Muscle layer of colon (tissue), 2 donors: Measurements from ENCODE around the gene OR2W3.
"Not testable (repeated sequence)": the region's sequence is repeated elsewhere in the genome, so short reads cannot be mapped to it uniquely, and the experiment has no call there.

Experiments used
- H3K27ac ChIP-seq: one replicate; pipeline ENCODE4 v1.7.0; 2013; ENCODE audit warnings: low read depth, mild to moderate bottlenecking, low read length, moderate library complexity
- H3K27me3 ChIP-seq, 2 donors: one replicate each; pipeline ENCODE4 v1.7.0; 2013; ENCODE audit warnings: low read length in 2 of 2, mild to moderate bottlenecking in 2 of 2; ENCODE audit not compliant: insufficient read depth in 2 of 2, control insufficient read depth in 1 of 2
- H3K36me3 ChIP-seq: one replicate; pipeline ENCODE4 v1.7.0; 2013; ENCODE audit warnings: mild to moderate bottlenecking, low read length; ENCODE audit not compliant: insufficient read depth
- H3K4me1 ChIP-seq: one replicate; pipeline ENCODE4 v1.7.0; 2013; ENCODE audit warnings: mild to moderate bottlenecking, low read length; ENCODE audit not compliant: insufficient read depth
- H3K4me3 ChIP-seq, 2 donors: one replicate each; pipeline ENCODE4 v1.7.0; 2013; ENCODE audit warnings: low read length in 2 of 2, low read depth in 1 of 2, mild to moderate bottlenecking in 1 of 2, moderate library complexity in 1 of 2
- H3K9ac ChIP-seq: one replicate; pipeline ENCODE4 v1.7.0; 2013; ENCODE audit warnings: low read length
- H3K9me3 ChIP-seq: one replicate; pipeline ENCODE4 v1.7.0; 2013; ENCODE audit warnings: mild to moderate bottlenecking, low read length
- donor health status: abdominal sarcoma.
- donor health status: Adenocarcinoma of cecum.

OR2W3 gene

GRCh38 chr1:247923941-247924340, 28.6 kb downstream of the OR2W3 start:
- Histone ChIP-seq H3K4me3 (no peak overlapping the region), H3K27ac (no peak overlapping the region), H3K9ac (no peak overlapping the region), H3K4me1 (no peaks in the 10 kb centered on the region), H3K9me3 (no peaks in the 10 kb centered on the region), H3K36me3 (no peaks in the 10 kb centered on the region), H3K27me3 (no peaks in the 10 kb centered on the region)

DNA sequence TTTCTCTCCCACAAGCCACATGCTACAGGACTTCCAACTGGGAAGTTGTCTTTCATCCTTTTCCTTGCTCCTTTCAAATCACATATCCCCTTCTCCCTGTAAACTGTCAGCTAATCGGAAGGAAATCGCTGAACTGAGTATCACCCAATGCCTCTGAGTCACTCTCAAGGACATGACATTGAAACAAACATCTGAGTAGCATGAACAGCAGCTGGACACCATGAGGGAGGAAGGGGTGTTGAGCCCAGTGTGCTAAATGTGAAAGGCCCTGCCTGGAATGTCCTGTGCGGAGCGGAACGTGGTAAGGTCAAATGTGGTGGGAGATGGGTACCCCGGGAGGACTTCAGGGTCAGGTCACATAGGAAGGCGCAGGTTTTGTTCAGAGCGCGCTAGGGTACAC, 29.5 kb downstream of the OR2W3 start, which contains the start of gene OR2AJ1:
TSS of gene OR2AJ1 (plus strand) at position 22 of the 400 bp plus-strand sequence. CDS start 8,880 bp downstream, outside the sequence.
- no peak within 1 kb of the TSS for H3K9ac ChIP-seq
- H3K4me3 ChIP-seq: no peak within 1 kb of the TSS
- H3K9me3 ChIP-seq: no peaks in the 10 kb centered on the region
- no peak within 1 kb of the TSS for H3K27ac ChIP-seq
- H3K36me3 ChIP-seq: no peaks in the 10 kb centered on the region
- no peaks in the 10 kb centered on the region for H3K4me1 ChIP-seq
- H3K27me3 ChIP-seq: no peaks in the 10 kb centered on the region

DNA sequence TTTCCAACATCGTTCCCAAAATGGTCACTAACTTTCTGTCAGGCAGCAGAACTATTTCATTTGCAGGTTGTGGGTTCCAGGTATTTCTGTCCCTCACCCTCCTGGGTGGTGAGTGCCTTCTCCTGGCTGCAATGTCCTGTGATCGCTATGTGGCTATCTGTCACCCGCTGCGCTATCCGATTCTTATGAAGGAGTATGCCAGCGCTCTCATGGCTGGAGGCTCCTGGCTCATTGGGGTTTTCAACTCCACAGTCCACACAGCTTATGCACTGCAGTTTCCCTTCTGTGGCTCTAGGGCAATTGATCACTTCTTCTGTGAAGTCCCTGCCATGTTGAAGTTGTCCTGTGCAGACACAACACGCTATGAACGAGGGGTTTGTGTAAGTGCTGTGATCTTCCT, 38.6 kb downstream of the OR2W3 start:
- Histone ChIP-seq H3K27me3 (peaks cover 0 to 7% of the 10 kb centered on the region in 2 donors), H3K27ac (no peak overlapping the region)

DNA sequence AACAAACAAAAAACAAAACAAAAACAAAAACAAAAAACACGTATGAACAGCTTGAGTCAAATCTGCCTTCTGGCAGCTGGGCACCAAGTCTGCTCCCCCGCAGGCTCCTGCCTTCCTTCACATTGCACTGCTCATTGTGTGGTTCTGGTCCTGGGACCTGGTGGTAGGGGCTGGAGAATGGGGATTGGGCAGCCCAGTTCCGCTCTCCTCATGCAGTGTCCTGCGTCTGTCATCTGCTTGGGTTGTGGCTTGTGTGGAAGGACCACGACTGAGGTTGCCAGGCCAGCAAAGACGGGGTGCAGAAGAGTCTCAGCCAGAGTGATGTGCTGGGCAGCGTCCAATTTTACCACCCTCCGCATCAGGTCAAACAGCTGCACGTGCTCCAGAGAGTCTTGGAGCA, 40.4 kb downstream of the OR2W3 start:
- Histone ChIP-seq H3K4me3 (no peak overlapping the region), H3K9me3 (no peaks in the 10 kb centered on the region)

More for the DNA sequence above, 38.6 kb downstream of the OR2W3 start:
- Histone ChIP-seq H3K4me3 (no peak overlapping the region), H3K4me1 (no peaks in the 10 kb centered on the region), H3K9ac (no peak overlapping the region), H3K36me3 (no peaks in the 10 kb centered on the region), H3K9me3 (no peaks in the 10 kb centered on the region)

GRCh38 chr1:247936415-247936814, 41.0 kb downstream of the OR2W3 start:
- H3K36me3 ChIP-seq: no peaks in the 10 kb centered on the region
- H3K27ac ChIP-seq: no peak overlapping the region

More for the DNA sequence above, 40.4 kb downstream of the OR2W3 start:
- Histone ChIP-seq H3K27ac (no peak overlapping the region), H3K36me3 (no peaks in the 10 kb centered on the region), H3K27me3 (peaks cover 0 to 7% of the 10 kb centered on the region in 2 donors), H3K9ac (no peak overlapping the region), H3K4me1 (no peaks in the 10 kb centered on the region)

DNA sequence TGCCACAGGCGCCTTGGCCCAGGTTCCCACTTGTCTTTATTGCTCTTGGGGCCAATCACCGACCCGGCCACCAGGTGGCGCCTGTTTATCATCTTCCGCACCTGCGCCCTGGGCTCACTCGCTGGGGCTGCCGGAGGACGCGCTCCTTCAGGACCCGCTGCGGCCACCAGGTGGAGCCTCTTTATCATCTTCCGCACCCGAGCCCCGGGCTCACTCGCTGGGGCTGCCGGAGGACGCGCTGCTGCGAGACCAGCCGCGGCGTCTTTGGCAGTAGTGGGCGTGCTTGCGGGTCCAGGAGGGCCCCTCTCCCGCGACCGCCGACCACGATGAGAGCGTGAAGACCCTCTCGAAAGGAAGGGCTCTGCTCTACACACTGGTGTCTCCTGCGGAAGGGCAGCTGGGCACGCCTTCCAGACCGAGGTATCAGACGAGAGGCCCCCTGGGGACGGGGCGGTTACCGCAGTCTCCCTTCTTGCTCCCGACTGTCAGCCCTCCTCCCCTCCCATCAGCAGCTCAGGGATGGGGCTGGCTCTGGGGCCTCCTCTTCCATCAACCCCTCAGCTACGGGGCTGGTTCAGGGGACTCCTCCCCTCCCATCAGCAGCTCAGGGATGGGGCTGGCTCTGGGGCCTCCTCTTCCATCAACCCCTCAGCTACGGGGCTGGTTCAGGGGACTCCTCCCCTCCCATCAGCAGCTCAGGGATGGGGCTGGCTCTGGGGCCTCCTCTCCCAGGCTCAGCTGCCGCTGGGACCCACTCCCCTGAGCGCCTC, 41.8 kb downstream of the OR2W3 start:
- H3K9ac ChIP-seq, H3K27ac ChIP-seq, H3K4me3 ChIP-seq: not testable (repeated sequence)

More at GRCh38 chr1:247936415-247936814, 41.0 kb downstream of the OR2W3 start:
- no peaks in the 10 kb centered on the region for H3K4me1 ChIP-seq
- H3K9ac ChIP-seq: no peak overlapping the region
- H3K9me3 ChIP-seq: no peaks in the 10 kb centered on the region
- H3K4me3 ChIP-seq: no peak overlapping the region
- peaks cover 0 to 7% of the 10 kb centered on the region in 2 donors for H3K27me3 ChIP-seq

GRCh38 chr1:247942624-247943023, 47.2 kb downstream of the OR2W3 start:
- H3K9me3 ChIP-seq: no peaks in the 10 kb centered on the region
- no peak overlapping the region for H3K4me3 ChIP-seq
- no peak overlapping the region for H3K27ac ChIP-seq
- no peaks in the 10 kb centered on the region for H3K36me3 ChIP-seq
- no peak overlapping the region for H3K9ac ChIP-seq
- no peaks in the 10 kb centered on the region for H3K4me1 ChIP-seq
- H3K27me3 ChIP-seq: no peaks in the 10 kb centered on the region

More for the DNA sequence above, 41.8 kb downstream of the OR2W3 start:
- not testable (repeated sequence) for H3K9me3 ChIP-seq, H3K36me3 ChIP-seq, H3K27me3 ChIP-seq, H3K4me1 ChIP-seq
